Transverse colon (tissue), 4 donors: ENCODE measurements around the gene CLIC6. TPM values are rescaled to one million over a fixed set of nuclear protein-coding genes. Genes with fewer than 3 reads are reported as not detected.
A peak's percentile ranks its signal among the peaks of the same experiment; 100 is the strongest.

Experiments
- DNase-seq: peaks from one replicate; pipeline ENCODE4 v3.0.0-alpha.2; 2019
- H3K27ac ChIP-seq, 4 donors: fragments of 200-600 bp; sonication (generic); 2 replicates each; pipeline ENCODE4 v1.5.1; 2016 to 2018; ENCODE audit warnings: inconsistent platforms in 4 of 4
- H3K27me3 ChIP-seq: fragments of 200-600 bp; sonication (generic); 2 replicates; pipeline ENCODE4 v1.5.1; 2017; ENCODE audit warnings: inconsistent platforms
- H3K36me3 ChIP-seq, 4 donors: fragments of 200-600 bp; sonication (generic); 2 replicates each; pipeline ENCODE4 v1.5.1; 2017 to 2019; ENCODE audit warnings: inconsistent platforms in 4 of 4
- H3K4me1 ChIP-seq, 4 donors: fragments of 200-600 bp; sonication (generic); 2 replicates each; pipeline ENCODE4 v1.5.1; 2017 to 2020; ENCODE audit warnings: inconsistent platforms in 4 of 4
- H3K4me3 ChIP-seq, 4 donors: fragments of 200-600 bp; sonication (generic); 1 replicate in 1 of 4; 2 replicates in 3 of 4; pipeline versions ENCODE4 v1.5.1 to v1.6.1; 2017 to 2019; ENCODE audit warnings: inconsistent platforms in 4 of 4
- H3K9me3 ChIP-seq, 2 donors: fragments of 200-600 bp; sonication (generic); 2 replicates each; pipeline ENCODE4 v1.5.1; 2017 to 2019; ENCODE audit warnings: inconsistent platforms in 2 of 2
- EP300 ChIP-seq: sonication (generic); formaldehyde crosslinking; IDR thresholded peaks from one replicate; pipeline ENCODE4 v1.6.1; 2017; ENCODE audit warnings: antibody characterized with exemption, low read depth
- POLR2A ChIP-seq: fragments of 450-650 bp; IDR thresholded peaks from one replicate; pipeline ENCODE4 v1.6.1; 2016; ENCODE audit warnings: antibody characterized with exemption, mild to moderate bottlenecking, moderate library complexity
- POLR2AphosphoS5 ChIP-seq, 3 donors: sonication (generic); formaldehyde crosslinking; IDR thresholded peaks; one replicate each; pipeline ENCODE4 v1.6.1; 2016; ENCODE audit warnings: antibody characterized with exemption in 3 of 3
- WGBS, 2 donors: methylation state at CpG; one replicate each; pipeline ENCODE4 v1.1.5; 2018; ENCODE audit warnings: low coverage in 1 of 2; 5-methylcytosine and 5-hydroxymethylcytosine counted together
- in situ Hi-C, 4 donors: fragments of 200-750 bp; cut with MboI; loops; one replicate each; pipeline versions ENCODE4 v1.15.0 to v1.15.1; 2017; ENCODE audit warnings: low sequenced_read_pairs in 3 of 4, low pct_ligation_motif_present in 1 of 4, low pct_unique_long_range_greater_than_20kb in 1 of 4
- intact Hi-C: fragments of 100-400 bp; cut with DNase I; formaldehyde crosslinking; loops from one replicate; pipeline ENCODE4 v1.15.1; 2023; ENCODE audit warnings: low total_unique reads
- total RNA-seq, 4 donors: library from RNA; depleted of rRNA; stranded (reverse); fragments of >200 nt; gene quantifications; one replicate each; pipeline ENCODE4 v1.1.0, GENCODE V29; 2016
- TF ChIP-seq, protein P1 (sequence below), 5 experiments: fragments of 200-600 bp in 3 of 5; fragments of 450-650 bp in 2 of 5; sonication (generic) in 3 of 5; IDR thresholded peaks; 1 replicate in 2 of 5; 2 replicates in 3 of 5; pipeline ENCODE4 v1.5.1; 2016 to 2017; ENCODE audit warnings: antibody characterized with exemption in 5 of 5, inconsistent platforms in 3 of 5, mild to moderate bottlenecking in 2 of 5, moderate library complexity in 1 of 5

The CLIC6 gene
- total RNA-seq, 4 donors from 2014 or later = 0.37 to 4.9 (median 3.7) TPM; not detected in 1

DNA sequence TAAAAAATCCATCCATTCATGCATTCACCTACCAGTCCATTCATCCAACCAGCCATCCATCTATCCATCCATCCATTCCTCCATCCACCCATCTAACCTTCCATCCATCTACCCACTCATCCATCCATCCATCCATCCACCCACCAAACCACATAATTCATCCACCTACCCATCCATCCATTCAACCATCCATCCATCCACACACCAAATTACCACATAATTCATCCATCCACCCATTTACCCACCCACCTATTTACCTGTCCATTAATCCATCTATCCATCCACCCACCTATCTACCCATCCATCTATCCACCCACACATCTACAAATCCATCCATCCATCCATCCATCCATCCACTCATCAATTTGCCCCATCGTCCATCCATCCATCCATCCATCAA lies 71.4 kb downstream of the CLIC6 start:
- Histone ChIP-seq H3K36me3 (no peaks in the 10 kb centered on the region), H3K4me1 (peaks cover 0 to 8% (median 0%) of the 10 kb centered on the region in 4 donors), H3K9me3 (no peaks in the 10 kb centered on the region), H3K27me3 (no peaks in the 10 kb centered on the region), H3K27ac (no peak overlapping the region), H3K4me3 (no peak overlapping the region)
- intact Hi-C loops (loop anchor here (5.0 to 10.0 kb wide), 4 partner anchors 145 to 1287 kb away; no protein-coding TSS in a partner anchor), in situ Hi-C loops (loop anchor here (10.0 to 25.0 kb wide), 3 partner anchors 145 to 1097 kb away; no protein-coding TSS in a partner anchor)
- no peak for TF ChIP-seq POLR2AphosphoS5 (IDR thresholded peaks at IDR 0.05)
- TF ChIP-seq EP300 = no peak
- TF ChIP-seq, protein P1, sequence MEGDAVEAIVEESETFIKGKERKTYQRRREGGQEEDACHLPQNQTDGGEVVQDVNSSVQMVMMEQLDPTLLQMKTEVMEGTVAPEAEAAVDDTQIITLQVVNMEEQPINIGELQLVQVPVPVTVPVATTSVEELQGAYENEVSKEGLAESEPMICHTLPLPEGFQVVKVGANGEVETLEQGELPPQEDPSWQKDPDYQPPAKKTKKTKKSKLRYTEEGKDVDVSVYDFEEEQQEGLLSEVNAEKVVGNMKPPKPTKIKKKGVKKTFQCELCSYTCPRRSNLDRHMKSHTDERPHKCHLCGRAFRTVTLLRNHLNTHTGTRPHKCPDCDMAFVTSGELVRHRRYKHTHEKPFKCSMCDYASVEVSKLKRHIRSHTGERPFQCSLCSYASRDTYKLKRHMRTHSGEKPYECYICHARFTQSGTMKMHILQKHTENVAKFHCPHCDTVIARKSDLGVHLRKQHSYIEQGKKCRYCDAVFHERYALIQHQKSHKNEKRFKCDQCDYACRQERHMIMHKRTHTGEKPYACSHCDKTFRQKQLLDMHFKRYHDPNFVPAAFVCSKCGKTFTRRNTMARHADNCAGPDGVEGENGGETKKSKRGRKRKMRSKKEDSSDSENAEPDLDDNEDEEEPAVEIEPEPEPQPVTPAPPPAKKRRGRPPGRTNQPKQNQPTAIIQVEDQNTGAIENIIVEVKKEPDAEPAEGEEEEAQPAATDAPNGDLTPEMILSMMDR (IDR thresholded peaks at IDR 0.05) = no peak
- no peak for TF ChIP-seq POLR2A
- 71 to 84% methylated on average over 1 of the region's 1 CpG for WGBS, 2 donors
- DNase-seq = no peak

DNA sequence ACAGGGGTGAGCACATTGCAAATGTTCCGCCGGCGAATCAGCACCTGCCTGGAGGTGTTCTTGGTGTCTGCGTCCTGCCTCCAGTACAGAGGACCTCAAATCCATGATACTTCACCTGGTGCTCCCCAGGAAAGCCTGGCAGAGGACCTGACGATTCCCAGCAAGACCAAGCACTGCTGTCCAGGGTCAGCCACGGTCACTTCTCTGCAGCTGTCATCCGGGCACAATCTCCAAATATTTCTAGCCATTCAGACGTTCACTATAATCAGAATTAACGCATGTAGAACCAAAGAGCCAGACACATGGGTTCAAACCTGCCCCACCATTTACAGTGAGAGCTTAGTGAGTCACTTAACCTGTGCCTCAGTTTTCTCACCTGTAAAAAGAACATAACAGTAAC lies 74.5 kb downstream of the CLIC6 start:
- TF ChIP-seq POLR2A (no peak), EP300 (no peak)
- TF ChIP-seq, protein P1 (IDR thresholded peaks at IDR 0.05) = no peak
- no peaks in the 10 kb centered on the region for H3K36me3 ChIP-seq
- DNase-seq = no peak
- in situ Hi-C loops = loop anchor here (10.0 to 25.0 kb wide), 3 partner anchors 142 to 1094 kb away; no protein-coding TSS in a partner anchor
- 93 to 100% methylated on average over 2 to 9 of the region's 9 CpGs for WGBS, 2 donors
- intact Hi-C loops = loop anchor here (5.0 to 10.0 kb wide), 4 partner anchors 142 to 1284 kb away; no protein-coding TSS in a partner anchor
- H3K27me3 ChIP-seq = no peaks in the 10 kb centered on the region
- no peak overlapping the region for H3K27ac ChIP-seq
- peaks cover 0 to 8% (median 2%) of the 10 kb centered on the region in 4 donors for H3K4me1 ChIP-seq
- no peaks in the 10 kb centered on the region for H3K9me3 ChIP-seq
- no peak overlapping the region for H3K4me3 ChIP-seq

DNA sequence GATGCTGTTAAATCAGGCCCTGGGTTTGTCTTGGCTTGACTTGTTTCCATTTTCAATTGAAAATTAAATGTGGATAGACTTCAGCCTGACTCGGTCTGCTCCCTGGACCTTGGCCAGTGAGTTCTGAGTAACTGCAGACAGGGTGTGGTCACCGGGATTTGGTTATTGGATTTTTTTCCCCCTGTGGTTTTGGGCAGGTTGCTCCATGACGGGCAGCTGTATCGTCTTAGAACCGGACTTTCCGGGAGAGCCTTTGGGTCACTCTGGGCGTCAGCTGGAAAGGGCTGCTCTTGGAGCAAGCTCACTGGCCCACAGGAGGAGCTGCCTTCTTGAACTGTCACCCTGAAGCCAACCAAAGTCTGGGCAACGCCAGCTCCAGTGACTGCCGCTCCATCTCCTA lies 75.0 kb downstream of the CLIC6 start:
- Histone ChIP-seq H3K4me3 (no peak overlapping the region), H3K36me3 (no peaks in the 10 kb centered on the region), H3K27ac (no peak overlapping the region), H3K27me3 (no peaks in the 10 kb centered on the region), H3K9me3 (no peaks in the 10 kb centered on the region), H3K4me1 (peaks cover 0 to 8% (median 2%) of the 10 kb centered on the region in 4 donors)
- in situ Hi-C loops (loop anchor here (10.0 to 25.0 kb wide), 3 partner anchors 141 to 1093 kb away; no protein-coding TSS in a partner anchor), intact Hi-C loops (loop anchor here (5.0 to 10.0 kb wide), 4 partner anchors 141 to 1283 kb away; no protein-coding TSS in a partner anchor)
- peak; percentile 32 for DNase-seq
- no peak for TF ChIP-seq POLR2A
- TF ChIP-seq POLR2AphosphoS5 (IDR thresholded peaks at IDR 0.05) = no peak
- TF ChIP-seq EP300 = no peak
- TF ChIP-seq, protein P1 (IDR thresholded peaks at IDR 0.05) = no peak
- 36 to 75% methylated on average over 4 to 9 of the region's 9 CpGs for WGBS, 2 donors

DNA sequence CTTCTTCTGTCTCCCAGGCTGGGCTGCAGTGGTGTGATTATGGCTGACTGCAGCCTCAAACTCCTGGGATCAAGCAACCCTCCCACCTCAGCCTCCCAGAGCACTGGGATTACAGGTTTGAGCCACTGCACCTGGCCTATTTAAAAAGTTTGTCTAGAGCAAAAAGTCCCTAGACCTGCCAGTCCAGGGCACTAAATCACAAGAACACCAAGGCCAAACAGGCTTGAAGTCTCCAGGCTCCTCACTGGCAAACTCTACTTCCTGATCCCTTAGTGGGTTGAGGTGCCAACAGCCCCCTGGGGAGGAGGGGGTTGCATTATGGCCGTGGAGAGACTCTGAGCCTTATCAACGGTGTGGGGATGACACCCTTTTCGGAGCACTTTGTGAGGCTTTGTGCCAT lies 76.0 kb downstream of the CLIC6 start:
- Histone ChIP-seq H3K36me3 (no peaks in the 10 kb centered on the region), H3K27ac (no peak overlapping the region), H3K4me1 (peaks cover 0 to 8% (median 2%) of the 10 kb centered on the region in 4 donors), H3K4me3 (no peak overlapping the region), H3K9me3 (no peaks in the 10 kb centered on the region), H3K27me3 (no peaks in the 10 kb centered on the region)
- no peak for TF ChIP-seq EP300
- TF ChIP-seq, protein P1 (IDR thresholded peaks at IDR 0.05) = no peak
- no peak for TF ChIP-seq POLR2AphosphoS5 (IDR thresholded peaks at IDR 0.05)
- no peak for TF ChIP-seq POLR2A
- intact Hi-C loops (loop anchor here (5.0 to 10.0 kb wide), 4 partner anchors 140 to 1282 kb away; no protein-coding TSS in a partner anchor), in situ Hi-C loops (loop anchor here (10.0 to 25.0 kb wide), 3 partner anchors 140 to 1092 kb away; no protein-coding TSS in a partner anchor)
- WGBS, 2 donors = 20% methylated on average over 3 of the region's 3 CpGs; no CpG with 5 or more reads in 1 of the 2 donors
- DNase-seq = no peak
